GM18498 (cell line): ENCODE data around the gene AMBRA1.

Source experiments
- ATAC-seq: cut with Tn5 transposase; IDR thresholded peaks from one replicate; pipeline ENCODE4 v1.9.1; 2021; ENCODE audit warnings: mild to moderate bottlenecking, moderate library complexity; ENCODE audit not compliant: unreplicated experiment

AMBRA1 gene

DNA sequence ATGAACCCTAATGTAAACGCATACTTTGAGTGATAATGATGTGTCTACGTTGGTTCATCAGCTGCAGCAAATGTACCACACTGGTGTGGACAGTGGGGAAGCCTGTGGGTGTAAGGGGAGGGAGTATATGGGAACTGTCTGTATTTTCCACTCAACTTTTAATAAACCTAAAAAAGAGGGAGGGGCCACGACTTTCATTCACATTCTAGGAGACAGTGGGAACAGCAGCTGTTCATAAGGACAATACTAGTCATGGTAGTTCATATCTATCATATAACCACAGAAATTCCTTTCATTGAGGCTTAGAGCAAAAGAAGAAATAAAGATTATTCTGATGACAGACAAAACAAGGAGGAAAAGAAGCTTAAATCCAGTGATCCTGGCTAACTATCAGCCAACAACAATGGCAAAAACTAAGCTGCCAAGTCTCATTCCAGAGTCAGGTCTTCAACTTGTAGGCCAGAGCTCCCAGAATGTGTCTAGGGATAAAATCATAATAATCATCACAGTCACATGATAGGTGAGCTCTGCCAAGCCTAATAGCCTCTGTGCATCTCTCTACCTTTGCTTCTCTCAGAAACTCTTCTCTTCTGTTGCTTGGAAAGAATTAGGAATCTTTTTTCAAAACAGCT, 142.9 kb downstream of the AMBRA1 start:
- ATAC-seq = no peak

DNA sequence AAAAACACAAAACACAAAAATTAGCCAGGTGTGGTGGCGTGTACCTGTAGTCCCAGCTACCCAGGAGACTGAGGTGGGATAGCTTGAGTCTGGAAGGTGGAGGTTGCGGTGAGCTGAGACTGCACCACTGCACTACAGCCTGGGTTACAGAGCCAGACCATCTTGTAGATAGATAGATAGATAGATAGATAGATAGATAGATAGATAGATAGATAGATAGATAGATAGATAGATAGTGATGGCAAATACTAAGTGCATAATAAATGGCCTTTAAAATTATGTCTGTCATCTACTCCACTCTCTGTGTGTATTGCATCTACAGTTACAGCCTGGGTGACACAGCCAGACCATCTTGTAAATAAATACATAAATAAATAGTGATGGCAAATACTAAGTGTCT, 146.3 kb downstream of the AMBRA1 start:
- no peak for ATAC-seq

DNA sequence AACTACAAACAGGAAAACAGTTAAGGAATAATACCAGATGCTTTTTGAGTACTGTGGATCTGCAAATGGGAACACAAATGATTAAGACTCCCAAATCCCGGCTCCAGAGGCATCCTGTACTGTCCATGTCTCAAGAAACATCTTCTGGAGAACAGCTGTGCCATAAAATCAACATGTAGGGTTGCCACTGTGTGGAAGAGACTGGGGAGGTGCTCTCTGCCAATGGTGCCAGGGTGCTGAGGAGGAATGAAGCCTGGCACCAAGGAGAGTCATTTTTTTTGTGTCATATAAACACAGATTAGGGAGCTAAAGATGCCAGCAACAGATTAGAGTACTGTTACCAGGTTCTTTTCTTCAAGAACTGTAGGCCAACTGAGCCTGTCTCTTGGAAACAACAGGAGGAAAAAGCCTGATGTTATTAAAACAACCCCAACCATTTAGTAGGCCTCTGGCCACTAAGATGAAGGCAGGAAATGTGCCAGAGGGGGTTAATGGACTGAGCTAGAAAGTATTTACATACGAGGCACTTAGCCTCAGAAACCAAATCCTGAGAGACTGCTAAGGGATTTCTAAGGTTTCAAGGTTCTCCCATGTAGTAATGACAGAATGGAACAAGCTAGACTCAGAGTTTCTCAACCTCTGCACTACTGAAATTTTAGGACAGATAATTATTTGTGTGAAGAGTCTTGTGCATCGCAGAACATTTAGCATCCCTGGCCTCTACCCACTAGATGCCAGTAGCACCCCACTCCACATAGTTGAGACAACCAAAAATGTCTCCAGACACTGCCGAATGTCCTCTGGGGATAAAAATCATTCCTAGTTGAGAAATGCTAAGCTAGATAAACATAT, 147.7 kb downstream of the AMBRA1 start:
- no peak for ATAC-seq

DNA sequence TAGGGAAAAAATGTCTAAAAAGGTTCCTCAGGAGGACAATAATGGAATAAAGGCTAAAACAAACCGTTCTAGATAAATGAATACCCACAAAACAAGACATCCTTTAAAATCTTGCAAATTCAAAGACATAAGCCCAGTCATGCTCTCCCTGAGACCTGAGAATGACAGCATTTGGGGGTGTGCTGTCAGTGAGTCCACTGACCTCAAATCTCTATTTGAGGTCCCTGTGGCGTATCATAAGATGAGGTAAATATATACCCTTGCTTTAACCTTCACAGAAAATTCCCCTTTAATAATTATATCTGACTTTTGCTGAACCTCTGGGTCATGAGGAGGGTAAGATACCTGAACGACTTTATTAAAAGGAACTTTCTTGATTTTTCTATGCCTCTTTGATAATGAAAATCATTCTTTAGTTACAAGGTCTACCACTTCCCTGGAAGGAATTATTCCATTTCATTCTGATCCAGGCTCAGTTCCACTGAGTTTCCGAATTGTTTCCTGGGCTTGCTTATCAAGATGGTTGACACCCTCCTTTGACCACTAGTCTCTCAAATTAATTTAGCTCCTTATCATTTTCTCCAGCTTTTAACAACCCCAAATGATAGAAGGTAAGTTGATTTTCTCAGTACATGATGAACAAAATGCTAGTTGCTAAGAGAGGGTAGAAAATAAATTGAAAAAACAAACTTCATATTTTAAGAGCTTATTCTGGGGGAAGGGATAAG, 148.5 kb downstream of the AMBRA1 start:
- ATAC-seq = no peak

DNA sequence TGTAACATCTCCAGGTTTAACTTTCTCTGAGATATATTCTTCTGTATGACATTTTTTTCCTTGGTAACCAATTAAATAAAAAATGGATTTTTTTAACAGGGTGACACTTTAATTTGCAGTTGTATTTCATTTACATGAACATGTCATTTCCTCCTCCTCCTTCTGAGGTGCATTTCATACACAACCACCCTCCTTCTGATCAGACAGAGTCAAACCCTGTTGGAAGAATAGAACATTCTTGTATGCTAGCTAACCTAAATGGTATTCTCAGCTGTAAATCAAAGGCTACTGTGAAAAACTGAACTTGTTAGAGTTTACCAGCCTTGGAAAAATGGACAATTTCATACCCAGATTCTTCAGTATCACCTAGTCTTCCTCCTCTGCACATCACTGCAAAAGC, 149.5 kb downstream of the AMBRA1 start:
- ATAC-seq = no peak

DNA sequence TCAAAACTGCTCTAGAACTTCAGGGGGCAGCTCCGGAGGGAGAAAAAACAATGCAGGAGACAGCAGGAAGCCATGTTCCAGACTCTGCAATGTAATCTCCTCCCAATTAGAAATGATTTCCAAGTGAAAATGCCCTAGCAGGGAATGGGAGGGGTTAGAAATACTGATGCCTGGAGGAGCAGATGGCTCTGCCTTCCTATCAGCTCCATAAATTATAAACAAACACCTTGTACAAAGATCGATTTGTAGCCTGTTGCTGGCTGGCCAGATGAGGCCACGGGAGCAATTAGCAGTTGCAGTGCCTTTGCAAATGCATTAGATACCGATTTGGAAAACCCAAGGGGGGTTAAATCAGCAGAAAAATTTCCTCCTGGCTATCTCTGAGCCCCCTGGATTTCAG, 155.6 kb downstream of the AMBRA1 start:
- ATAC-seq = no peak

DNA sequence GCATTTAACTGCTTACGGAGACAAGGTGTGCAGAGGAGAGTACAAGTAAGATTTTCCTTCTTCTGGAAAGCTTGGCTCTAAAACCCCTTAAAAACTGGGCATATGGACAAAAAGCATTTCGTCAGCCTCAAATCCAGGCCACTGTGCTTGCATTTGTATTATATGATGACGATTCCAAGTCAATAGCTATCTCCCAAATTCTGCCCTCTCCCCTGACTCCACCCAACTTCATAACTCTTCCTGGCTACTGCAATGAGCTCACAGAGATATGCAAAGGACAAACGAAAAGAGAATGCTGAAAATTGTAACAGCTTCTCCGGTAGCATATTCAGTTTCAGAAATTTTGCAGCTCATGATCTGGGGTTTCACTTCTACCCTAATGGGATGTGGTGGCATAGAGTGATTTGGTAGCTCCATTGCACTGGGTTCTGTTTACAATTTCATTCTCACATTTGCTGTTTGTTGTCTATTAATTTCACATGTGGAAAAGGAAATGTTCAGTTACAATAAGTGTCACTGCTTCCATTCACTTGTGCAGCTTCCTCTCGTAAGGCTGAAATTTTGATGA, 156.6 kb downstream of the AMBRA1 start:
- ATAC-seq = peak; percentile 83

DNA sequence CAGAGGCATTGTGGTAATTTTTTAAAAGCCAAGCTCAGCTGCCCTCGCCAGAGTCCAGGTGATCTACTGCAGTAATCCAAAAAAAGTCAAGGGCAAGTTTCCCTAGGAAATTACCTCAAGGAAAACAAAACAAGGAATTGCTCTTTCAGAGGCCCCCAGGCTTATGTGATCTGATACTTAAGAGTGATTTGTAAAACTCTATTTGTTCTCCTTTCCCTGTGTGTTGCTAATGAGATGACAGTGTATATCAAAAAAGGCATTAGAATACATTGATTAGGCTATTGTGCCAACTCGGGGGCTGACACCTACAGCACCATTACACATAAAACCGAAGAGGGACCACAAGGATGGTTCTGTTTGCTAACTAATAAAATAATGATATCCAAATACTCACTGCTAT, 157.7 kb downstream of the AMBRA1 start:
- ATAC-seq = no peak

DNA sequence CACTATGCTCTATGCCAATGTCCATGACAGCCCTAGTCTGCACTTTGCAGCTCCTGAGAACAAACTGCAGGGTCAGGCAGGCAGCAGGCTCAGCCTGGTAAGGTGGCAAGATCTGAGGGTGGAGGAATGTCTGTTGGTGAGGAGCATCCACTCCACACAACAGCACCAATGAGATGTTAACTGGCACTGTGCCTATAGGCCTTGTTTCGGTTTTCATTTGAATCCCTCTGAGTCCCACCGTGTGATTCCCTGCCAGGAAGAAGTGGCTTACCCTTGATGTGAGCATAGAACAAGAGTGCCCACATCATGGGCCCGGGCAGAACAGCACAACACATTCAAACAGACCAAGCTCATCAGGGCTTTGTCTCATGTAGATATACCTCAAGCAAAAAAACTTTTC, 158.1 kb downstream of the AMBRA1 start:
- ATAC-seq = no peak

DNA sequence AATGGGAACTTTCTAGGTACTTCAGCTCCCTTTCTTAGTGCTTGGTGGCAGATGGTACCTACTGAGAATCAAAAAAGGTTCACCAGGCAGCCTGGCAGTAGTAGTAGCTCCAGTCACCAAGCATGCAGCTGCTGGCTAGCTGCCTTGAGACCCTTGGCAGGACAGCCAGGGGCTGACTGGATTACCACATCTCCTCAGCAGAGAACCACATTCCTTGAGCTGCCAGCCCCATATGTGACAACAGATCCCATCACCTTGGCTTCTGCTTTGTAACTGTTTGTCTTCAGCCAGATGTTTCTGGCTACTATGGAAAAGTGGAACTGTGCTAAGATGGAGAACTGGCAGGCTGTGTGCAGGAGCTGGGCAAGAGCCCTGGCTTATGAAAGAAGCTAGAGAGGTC, 162.6 kb downstream of the AMBRA1 start:
- no peak for ATAC-seq

DNA sequence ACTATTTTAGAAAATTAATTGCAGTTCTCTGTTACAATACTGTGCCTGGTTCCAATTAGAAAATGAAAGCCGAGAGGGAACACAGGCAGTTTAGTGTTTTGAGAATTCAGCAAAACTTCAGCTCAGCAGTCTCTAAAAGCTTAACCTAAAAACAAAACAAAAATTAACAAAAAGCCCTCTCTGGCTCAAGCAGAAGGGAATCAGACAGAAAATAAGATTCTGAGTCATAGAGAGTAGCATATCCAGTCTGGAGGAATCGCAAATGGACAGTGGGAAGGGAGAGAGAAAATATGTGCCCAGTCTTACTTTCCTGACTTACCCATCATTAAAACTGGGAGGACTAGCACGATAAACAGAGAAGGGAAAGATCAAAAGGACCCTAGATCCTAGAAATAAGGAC, 164.1 kb downstream of the AMBRA1 start:
- no peak for ATAC-seq

DNA sequence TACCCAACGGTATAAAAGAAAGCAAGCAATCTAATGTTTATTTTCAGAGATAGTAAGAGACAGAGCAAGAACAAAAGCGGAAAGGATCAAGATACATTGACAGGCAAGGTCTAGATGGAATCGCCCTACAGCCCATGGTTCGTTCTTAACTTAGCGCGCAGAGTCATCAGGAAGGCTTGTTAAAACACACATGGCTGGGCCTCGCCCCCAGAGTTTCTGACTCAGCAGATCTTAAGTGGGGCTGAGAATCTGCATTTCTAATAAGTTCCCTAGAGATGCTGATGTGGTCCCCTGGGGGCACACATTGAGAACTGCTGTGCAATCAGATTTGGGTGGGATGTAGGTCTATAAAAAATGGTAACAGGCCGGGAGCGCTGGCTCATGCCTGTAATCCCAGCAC, 166.5 kb downstream of the AMBRA1 start:
- no peak for ATAC-seq

DNA sequence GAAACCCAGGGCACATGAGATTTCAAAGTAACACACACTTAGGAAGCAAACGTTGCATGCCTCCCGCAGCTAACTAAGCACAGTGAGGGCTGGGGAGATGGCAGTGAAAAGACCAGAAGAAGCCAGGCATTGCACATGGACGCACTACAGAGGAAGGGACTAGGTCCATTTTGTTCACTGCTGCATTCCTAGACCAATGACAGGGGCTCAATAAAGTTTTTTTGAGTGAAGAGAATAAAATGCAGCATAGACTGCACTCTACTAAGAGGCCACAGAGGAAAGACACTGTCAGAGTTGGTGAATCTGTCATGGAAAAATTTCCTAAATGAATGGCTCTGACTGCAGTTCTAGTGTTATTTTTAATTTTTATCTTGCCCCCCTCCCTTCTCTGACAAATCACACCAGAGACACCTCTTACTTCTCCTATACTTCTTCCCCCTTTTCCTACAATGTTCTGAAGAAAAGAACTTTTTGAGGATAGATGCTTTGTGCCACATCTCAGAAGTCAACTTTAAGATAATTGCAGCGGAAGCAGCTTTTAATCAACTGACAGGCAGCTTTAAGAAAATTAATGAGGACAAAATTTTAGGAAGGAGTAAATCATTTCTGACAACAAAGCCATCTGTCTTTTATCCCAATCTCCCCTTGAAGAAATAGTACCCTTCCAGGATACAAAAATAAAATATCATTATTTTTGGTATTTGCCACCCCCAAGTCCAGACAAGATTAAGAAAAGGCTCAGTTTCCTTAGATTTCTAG, 167.4 kb downstream of the AMBRA1 start:
- ATAC-seq = no peak

DNA sequence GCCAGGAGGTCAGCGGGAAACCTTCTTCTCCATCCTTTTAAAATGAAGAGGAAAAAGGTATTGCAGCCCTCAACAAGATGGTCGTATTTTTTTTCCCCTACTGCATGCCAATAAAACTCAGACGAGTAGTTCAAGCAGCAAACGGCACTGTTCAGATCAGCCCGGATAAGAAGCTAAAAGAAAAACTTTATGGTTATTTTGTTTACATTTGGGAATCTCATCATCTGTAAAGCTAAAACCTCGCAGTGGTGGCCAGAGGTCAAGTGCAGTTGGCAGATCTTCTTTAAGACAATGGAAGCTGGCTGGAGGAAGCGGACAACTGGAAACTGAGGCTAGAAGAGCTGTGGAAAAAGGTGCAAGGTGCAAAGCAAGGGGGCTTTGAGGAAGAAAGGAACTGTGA, 171.2 kb downstream of the AMBRA1 start:
- ATAC-seq = no peak

DNA sequence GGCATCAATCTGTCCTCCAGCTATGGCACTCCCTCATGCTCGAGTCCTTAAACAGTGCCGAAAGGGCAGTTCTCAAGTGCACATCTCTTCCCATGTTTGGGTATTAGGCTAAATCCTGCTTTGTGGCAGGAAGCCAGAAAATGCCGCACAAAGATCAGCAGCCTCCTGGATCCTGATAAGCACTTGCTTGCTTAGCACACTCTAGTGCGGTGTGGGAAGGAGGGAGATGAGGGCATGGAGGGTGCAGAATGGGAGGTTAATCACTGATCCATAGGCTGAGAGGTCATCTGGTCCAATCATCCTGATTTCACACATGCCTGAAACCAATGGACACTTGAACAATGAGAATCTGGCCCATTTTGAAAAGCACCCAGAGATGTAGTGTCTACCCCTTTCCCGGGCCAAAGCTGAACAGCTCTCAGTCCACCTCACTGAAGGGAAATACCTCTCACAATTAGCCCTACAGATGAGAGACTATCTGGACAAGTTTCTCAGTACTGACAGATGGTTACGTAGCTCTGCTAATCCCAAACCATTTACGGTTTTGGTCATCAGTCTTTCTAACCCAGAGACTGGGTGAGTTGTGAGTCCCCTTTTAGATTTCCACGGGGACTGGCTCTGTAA, 172.5 kb downstream of the AMBRA1 start:
- no peak for ATAC-seq

DNA sequence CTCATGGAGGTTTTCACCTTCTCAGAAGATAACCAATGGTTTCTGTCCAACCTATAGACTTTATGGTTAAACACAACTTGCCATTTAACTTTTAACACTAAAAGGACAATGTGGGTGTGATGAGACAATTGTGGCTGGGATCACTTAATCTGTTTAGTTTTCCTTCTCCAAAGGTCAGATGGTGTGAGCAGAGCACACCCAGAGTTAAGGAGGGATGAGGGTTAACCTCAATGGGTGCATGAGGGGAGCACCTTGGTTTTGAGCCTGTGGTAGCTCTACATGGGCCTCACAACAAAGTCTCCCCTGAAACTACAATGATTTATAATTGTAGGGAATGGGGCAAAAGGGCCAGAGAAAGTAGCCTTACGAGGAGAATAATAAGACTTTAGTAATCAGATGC, 173.3 kb downstream of the AMBRA1 start:
- ATAC-seq = no peak

DNA sequence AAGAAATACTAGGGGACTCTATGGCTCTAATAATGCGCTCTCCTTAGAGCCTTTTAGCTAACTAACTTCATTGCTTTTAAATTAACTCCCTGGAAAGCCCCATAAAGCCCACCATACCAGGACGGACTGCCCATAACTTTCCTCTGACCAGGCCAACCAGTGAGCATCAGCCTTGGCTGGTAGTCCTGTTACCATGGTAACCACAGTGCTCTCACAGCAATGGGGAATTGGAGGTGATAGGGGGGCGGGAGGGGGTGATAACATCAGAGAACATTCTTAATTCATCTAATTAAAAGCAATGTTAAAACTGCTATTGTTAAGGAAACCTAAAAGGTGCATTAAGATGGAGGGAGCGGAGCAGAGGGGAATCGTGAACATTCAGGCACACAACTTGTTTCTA, 175.1 kb downstream of the AMBRA1 start:
- ATAC-seq = no peak

DNA sequence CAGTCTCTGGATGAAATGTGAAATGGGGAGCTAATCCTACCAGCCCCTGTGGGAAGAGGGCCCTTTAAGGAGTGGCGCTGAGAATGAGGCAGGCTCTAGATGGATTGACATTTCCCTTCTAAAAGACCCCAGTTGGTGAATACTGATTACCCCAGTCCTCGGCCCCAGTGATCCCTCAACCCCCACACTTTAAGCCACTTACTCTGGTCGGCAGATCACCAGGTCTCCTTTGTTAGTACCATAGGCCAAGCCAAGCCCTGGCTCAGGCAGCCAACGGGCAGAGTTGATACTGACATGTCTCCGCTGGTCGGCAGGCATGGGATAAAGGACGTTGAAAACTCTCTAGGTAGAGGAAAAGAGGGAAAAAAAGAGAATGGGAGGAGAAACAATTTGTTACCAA, 176.1 kb downstream of the AMBRA1 start:
- no peak for ATAC-seq

DNA sequence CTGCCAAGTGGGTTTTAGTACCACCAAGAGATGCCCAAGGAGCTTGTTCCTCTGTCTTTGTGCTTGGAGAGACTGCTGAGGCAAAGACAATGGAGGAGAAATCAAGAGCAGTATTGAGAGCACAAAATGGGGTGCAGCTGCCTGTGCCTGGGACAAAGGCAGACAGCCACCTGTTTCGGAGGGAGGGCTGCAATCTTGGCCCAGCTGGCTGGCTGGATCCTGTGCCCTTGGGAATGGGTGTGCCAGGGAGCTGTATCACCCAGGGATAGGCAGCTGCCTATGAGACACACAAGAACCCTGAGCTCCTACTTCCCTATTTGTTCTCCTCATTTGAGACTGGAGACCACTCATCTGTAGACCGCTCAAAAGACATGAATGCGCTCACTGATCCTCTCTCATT, 178.9 kb downstream of the AMBRA1 start:
- no peak for ATAC-seq

DNA sequence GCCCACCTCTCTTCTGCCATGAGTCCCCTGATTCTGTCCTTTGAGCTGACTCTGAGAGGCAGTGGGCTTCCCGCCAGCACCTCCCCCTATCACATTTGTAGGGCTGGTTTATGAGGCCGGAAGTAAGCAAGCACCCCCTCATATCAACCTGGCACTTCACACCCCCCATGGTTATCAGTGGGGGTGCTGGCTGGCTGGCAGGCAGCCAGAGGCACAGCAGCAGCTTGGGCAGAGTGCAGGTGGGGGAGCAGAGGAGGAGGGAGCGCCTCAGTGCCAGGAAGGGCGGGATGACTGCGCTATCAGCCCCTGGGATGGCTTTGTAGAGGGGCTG, 179.4 kb downstream of the AMBRA1 start:
- no peak for ATAC-seq
